Measurements from ENCODE around the gene ERC1. TPM values are rescaled to one million over a fixed set of nuclear protein-coding genes. Genes with fewer than 3 reads are reported as not detected.

Gene ERC1
- total RNA-seq, 4 donors from 2014 or later: 23.5 to 74.8 (median 57.0) TPM

DNA sequence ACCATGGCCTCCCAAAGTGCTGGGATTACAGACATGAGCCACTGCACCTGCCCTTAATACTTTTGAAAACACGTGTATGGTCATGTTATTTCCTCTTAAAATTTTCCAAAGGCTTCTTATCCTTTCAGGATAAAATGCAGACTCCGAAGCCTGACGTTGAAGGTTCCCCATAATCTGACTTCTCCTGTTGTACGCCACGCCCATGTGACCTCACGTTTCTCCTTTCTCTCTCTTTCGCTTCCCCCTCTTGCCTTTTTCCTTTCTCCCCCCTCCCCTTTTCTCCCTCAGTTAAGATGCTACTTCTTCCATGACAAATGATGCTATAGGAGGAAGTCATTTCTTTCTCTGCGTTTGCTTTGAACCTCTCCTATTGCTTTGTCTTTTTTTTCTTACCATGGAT lies 337.4 kb downstream of the ERC1 start:
- intact Hi-C loops (cut with DNase I; ENCODE audit: low total_unique reads): no loop called here
- WGBS, 2 donors (ENCODE audit: low coverage in 1 of 2): 84 to 88% methylated on average over 4 to 8 of the region's 8 CpGs

DNA sequence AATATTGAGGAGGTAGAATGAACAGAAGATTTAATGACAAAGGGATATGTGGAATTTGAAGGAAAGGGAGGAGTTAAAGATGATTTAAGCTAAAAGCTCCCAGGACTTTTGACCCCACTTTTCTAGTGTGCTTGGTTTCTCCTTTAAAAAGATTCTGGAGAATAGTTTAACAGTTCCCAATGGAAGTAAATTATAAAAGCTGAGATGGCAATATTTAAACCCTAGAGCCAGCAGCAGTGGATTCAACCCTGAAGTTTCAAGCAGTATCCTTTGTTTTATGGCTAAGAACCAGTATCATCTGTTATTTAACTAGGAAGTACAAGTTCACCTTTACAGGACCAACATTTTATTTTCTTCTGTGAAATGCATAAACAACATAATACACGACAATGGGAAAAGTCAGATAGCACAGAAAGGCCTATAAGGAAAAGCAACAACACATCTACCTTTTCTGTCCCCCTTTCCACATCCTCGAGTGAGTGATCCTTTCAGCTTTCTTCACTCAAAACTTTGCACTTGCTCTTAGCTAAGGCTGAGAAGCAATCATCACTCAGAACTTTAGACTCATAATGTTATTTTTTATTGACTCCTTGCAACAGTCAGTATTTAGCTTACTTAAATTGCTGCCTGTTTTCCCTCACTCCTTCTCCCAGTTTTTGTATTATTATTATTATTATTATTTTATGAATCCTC lies 338.9 kb downstream of the ERC1 start:
- no peaks in the 10 kb centered on the region for H3K36me3 ChIP-seq
- H3K27ac ChIP-seq: peak overlapping the region in 2 of 4 donors; percentile 40 to 42
- H3K4me3 ChIP-seq: no peak overlapping the region
- peaks cover 0 to 12% (median 3%) of the 10 kb centered on the region in 4 donors for H3K4me1 ChIP-seq
- no peaks in the 10 kb centered on the region for H3K27me3 ChIP-seq
- in situ Hi-C loops (cut with MboI; ENCODE audit: low pct_ligation_motif_present in 1 of 4, low pct_unique_long_range_greater_than_20kb in 1 of 4, low sequenced_read_pairs in 3 of 4) (no loop called here), intact Hi-C loops (cut with DNase I; ENCODE audit: low total_unique reads) (no loop called here)
- WGBS, 2 donors (ENCODE audit: low coverage in 1 of 2): 58 to 88% methylated on average over 2 of the region's 2 CpGs
- no peak for DNase-seq
- no peaks in the 10 kb centered on the region for H3K9me3 ChIP-seq
- TF ChIP-seq POLR2A (IDR thresholded peaks at IDR 0.05): no peak
- TF ChIP-seq, protein P1, sequence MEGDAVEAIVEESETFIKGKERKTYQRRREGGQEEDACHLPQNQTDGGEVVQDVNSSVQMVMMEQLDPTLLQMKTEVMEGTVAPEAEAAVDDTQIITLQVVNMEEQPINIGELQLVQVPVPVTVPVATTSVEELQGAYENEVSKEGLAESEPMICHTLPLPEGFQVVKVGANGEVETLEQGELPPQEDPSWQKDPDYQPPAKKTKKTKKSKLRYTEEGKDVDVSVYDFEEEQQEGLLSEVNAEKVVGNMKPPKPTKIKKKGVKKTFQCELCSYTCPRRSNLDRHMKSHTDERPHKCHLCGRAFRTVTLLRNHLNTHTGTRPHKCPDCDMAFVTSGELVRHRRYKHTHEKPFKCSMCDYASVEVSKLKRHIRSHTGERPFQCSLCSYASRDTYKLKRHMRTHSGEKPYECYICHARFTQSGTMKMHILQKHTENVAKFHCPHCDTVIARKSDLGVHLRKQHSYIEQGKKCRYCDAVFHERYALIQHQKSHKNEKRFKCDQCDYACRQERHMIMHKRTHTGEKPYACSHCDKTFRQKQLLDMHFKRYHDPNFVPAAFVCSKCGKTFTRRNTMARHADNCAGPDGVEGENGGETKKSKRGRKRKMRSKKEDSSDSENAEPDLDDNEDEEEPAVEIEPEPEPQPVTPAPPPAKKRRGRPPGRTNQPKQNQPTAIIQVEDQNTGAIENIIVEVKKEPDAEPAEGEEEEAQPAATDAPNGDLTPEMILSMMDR (IDR thresholded peaks at IDR 0.05): no peak
- TF ChIP-seq EP300 (IDR thresholded peaks at IDR 0.05; ENCODE audit: low read depth): no peak
- no peak for TF ChIP-seq POLR2AphosphoS5 (IDR thresholded peaks at IDR 0.05)

More for the DNA sequence above, 337.4 kb downstream of the ERC1 start:
- in situ Hi-C loops (cut with MboI; ENCODE audit: low pct_ligation_motif_present in 1 of 4, low pct_unique_long_range_greater_than_20kb in 1 of 4, low sequenced_read_pairs in 3 of 4): no loop called here
- H3K36me3 ChIP-seq: no peaks in the 10 kb centered on the region
- H3K27me3 ChIP-seq: no peaks in the 10 kb centered on the region
- DNase-seq: peak; percentile 27
- H3K9me3 ChIP-seq: no peaks in the 10 kb centered on the region
- H3K27ac ChIP-seq: no peak overlapping the region
- TF ChIP-seq, protein P1 (IDR thresholded peaks at IDR 0.05): no peak
- TF ChIP-seq POLR2A (IDR thresholded peaks at IDR 0.05): no peak
- TF ChIP-seq EP300 (IDR thresholded peaks at IDR 0.05; ENCODE audit: low read depth): no peak
- no peak for TF ChIP-seq POLR2AphosphoS5 (IDR thresholded peaks at IDR 0.05)
- peaks cover 0 to 12% (median 3%) of the 10 kb centered on the region in 4 donors for H3K4me1 ChIP-seq
- no peak overlapping the region for H3K4me3 ChIP-seq

DNA sequence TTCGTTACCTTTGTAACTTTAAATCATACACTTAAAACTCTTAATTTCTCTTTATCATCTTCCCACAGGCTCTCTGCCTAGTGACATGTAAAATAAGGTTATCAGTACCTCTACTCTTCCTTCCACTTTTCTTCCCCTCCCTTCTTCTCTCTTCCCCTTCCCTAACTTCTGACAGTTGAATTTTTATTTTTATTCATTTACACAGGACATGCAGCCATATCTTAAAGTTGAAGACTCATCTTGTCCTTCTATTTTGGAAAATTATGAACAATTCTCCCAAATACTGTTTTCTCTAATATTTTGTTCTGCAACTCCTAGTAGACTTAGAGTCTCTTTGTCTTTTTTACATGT lies 339.4 kb downstream of the ERC1 start:
- Histone ChIP-seq H3K27ac (peak overlapping the region in 2 of 4 donors; percentile 40 to 42), H3K36me3 (no peaks in the 10 kb centered on the region), H3K4me1 (peaks cover 0 to 12% (median 3%) of the 10 kb centered on the region in 4 donors), H3K4me3 (no peak overlapping the region), H3K27me3 (no peaks in the 10 kb centered on the region), H3K9me3 (no peaks in the 10 kb centered on the region)
- in situ Hi-C loops (cut with MboI; ENCODE audit: low pct_ligation_motif_present in 1 of 4, low pct_unique_long_range_greater_than_20kb in 1 of 4, low sequenced_read_pairs in 3 of 4) (no loop called here), intact Hi-C loops (cut with DNase I; ENCODE audit: low total_unique reads) (no loop called here)
- no peak for DNase-seq
- 51 to 86% methylated on average over 1 of the region's 1 CpG for WGBS, 2 donors (ENCODE audit: low coverage in 1 of 2)
- no peak for TF ChIP-seq POLR2A (IDR thresholded peaks at IDR 0.05)
- TF ChIP-seq, protein P1 (IDR thresholded peaks at IDR 0.05): no peak
- TF ChIP-seq POLR2AphosphoS5 (IDR thresholded peaks at IDR 0.05): no peak

DNA sequence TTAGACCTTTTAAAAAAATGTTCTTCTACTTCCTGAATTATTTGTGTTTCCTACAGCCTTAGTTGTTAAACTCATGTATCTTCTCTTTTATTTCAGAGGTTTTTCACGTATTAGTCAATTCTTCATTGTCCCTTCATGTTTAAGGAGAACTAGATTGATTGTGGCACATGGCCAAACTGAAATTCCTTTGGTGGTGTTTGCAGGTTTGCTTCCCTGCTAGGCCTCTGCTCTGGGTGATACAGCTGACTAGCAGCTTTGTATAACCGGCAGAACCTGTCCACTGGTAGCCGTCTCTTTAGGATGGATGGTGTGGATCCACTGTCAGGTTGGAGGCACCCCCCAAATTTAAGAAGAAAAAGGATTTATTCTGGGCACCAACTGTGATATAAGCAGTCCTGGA lies 341.3 kb downstream of the ERC1 start:
- 44 to 63% methylated on average over 3 of the region's 3 CpGs for WGBS, 2 donors (ENCODE audit: low coverage in 1 of 2)
- TF ChIP-seq EP300 (IDR thresholded peaks at IDR 0.05; ENCODE audit: low read depth) (no peak), POLR2A (IDR thresholded peaks at IDR 0.05) (no peak), POLR2AphosphoS5 (IDR thresholded peaks at IDR 0.05) (no peak)
- TF ChIP-seq, protein P1 (IDR thresholded peaks at IDR 0.05): no peak
- peak; percentile 32 for DNase-seq
- H3K36me3 ChIP-seq: no peaks in the 10 kb centered on the region
- H3K9me3 ChIP-seq: no peaks in the 10 kb centered on the region
- peaks cover 0 to 12% (median 3%) of the 10 kb centered on the region in 4 donors for H3K4me1 ChIP-seq
- in situ Hi-C loops (cut with MboI; ENCODE audit: low pct_ligation_motif_present in 1 of 4, low pct_unique_long_range_greater_than_20kb in 1 of 4, low sequenced_read_pairs in 3 of 4): no loop called here
- H3K27ac ChIP-seq: no peak overlapping the region
- no peaks in the 10 kb centered on the region for H3K27me3 ChIP-seq
- intact Hi-C loops (cut with DNase I; ENCODE audit: low total_unique reads): no loop called here
- no peak overlapping the region for H3K4me3 ChIP-seq
